GM23338 (cell line): Measurements from ENCODE around the gene RCOR3.

Source experiments
- CREB1 ChIP-seq: fragments of 250-450 bp; sonication (Bioruptor Pico); IDR thresholded peaks from 2 replicates; pipeline ENCODE4 v1.5.0; 2020; ENCODE audit warnings: low read depth, mild to moderate bottlenecking, moderate library complexity
- CTCF ChIP-seq, 2 experiments: fragments of 200-600 bp in 1 of 2; sonication (generic) in 1 of 2; conservative IDR thresholded peaks; 2 replicates each; pipeline versions ENCODE4 v1.5.1 to v1.6.1; 2016 to 2017; ENCODE audit warnings: antibody characterized with exemption in 2 of 2, low read depth in 2 of 2, mild to moderate bottlenecking in 2 of 2, moderate library complexity in 1 of 2
- ETS1 ChIP-seq: IDR thresholded peaks from 2 replicates; pipeline ENCODE4 v1.6.1; 2016; ENCODE audit warnings: antibody characterized with exemption
- EZH2 ChIP-seq: fragments of 200-600 bp; sonication (generic); IDR thresholded peaks from one replicate; pipeline ENCODE4 v1.8.0; 2017; ENCODE audit warnings: antibody characterized with exemption, mild to moderate bottlenecking, low read depth; ENCODE audit not compliant: unreplicated experiment
- JUNB ChIP-seq: IDR thresholded peaks from one replicate; pipeline ENCODE4 v1.6.1; 2016; ENCODE audit warnings: antibody characterized with exemption; ENCODE audit not compliant: unreplicated experiment
- NANOG ChIP-seq: IDR thresholded peaks from 2 replicates; pipeline ENCODE4 v1.6.1; 2016; ENCODE audit warnings: antibody characterized with exemption, borderline replicate concordance
- POLR2AphosphoS5 ChIP-seq: IDR thresholded peaks from 2 replicates; pipeline ENCODE4 v1.6.1; 2016; ENCODE audit warnings: antibody characterized with exemption, low read depth
- REST ChIP-seq: IDR thresholded peaks from one replicate; pipeline ENCODE4 v1.6.1; 2018; ENCODE audit warnings: antibody characterized with exemption; ENCODE audit not compliant: unreplicated experiment
- STAT1 ChIP-seq: IDR thresholded peaks from one replicate; pipeline ENCODE4 v1.6.1; 2016; ENCODE audit warnings: antibody characterized with exemption; ENCODE audit not compliant: unreplicated experiment

- TF ChIP-seq CTCF (conservative IDR thresholded peaks at IDR 0.05; ENCODE audit: low read depth in 2 of 2), result no peak
- no peak for TF ChIP-seq JUNB
- no peak for TF ChIP-seq ETS1
- TF ChIP-seq POLR2AphosphoS5, result peak; percentile 37; the same call in 1 of the 2 replicates
- no peak for TF ChIP-seq CREB1 (CRISPR knock-in tag)
- TF ChIP-seq REST, result no peak
- no peak for TF ChIP-seq EZH2
- TF ChIP-seq STAT1, result no peak
- TF ChIP-seq NANOG, result no peak
Measured at GRCh38 chr1:211326528-211327345, 67.6 kb downstream of the RCOR3 start, which contains the start of gene TRAF5.
